A204.1 (cell line): Measurements from ENCODE around the gene BAZ1A.
"Not testable (repeated sequence)": the region's sequence is repeated elsewhere in the genome, so short reads cannot be mapped to it uniquely, and the experiment has no call there.

Experiments used
- FAIRE-seq: peaks from 2 replicates; lab custom pipeline; 2012; peaks lifted over from hg19 to GRCh38; lab: Jason Lieb, UNC

The BAZ1A gene

DNA sequence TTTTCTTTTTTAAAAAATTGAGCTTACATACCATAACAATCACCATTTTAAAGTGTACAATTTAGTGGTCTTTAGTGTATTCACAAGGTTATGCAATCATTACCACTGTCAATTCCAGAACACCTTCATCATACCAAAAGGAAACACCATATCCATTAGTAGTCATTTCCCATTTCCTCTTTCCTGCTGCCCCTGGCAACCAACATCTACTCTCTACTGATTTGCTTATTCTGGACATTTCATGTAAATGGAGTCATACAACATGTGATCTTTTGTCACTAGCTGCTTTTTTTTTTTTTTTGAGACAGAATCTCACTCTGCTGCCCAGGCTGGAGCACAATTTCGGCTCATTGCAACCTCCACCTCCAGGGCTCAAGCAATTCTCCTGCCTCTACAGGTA is 93.9 kb downstream of the BAZ1A start:
- FAIRE-seq: no peak

DNA sequence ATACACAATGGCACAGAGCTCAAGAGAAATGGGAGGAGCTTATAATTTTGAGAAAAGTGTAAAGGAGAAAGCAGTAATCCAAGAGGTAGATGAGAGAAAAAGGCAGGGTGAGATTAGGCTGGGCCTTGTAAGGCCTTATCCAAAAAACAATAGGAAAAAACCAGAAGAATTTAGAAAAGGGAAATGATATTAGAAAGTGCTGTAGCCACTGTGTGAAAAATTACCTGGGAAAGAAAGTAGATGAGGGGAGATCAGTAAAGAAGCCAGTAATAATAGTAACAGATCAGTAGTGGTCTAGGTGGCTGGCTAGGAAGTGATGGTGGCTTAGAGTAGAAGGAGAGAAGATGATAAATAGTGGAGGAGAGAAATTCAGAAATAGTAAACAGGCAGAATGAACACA is 94.5 kb downstream of the BAZ1A start:
- no peak for FAIRE-seq

DNA sequence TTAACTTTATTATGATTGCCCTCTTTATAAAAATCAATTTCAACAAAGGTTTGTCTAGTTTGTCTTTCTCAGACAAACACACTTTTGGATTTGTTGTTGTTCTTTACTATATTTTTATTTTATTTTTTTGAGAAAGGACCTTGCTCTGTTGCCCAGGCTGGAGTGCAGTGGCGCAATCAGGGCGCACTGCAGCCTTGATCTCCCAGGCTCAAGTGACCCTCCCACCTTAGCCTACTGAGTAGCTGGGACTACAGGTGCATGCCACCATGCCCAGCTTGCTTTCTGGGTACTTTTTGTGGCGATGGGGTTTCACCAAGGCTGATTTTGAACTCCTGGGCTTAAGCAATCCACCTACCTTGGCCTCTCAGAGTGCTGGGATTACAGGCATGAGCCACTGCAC is 96.4 kb downstream of the BAZ1A start:
- no peak for FAIRE-seq

DNA sequence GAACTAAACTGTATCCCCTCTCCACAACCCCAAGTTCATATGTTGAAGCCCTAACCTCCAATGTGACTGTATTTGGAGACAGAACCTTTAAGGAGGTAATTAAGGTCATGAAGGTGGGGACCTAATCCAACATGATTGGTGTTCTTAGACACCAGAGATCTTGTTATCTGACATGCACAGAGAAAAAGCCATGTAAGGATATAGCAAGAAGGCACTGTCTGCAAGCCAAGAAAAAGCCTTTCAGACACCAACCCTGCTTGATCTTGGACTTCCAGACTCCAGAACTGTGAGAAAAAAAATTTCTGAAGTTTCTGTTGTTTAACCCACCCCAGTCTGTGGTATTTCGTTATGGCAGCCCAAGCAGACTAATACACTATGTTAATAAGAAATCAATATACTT is 98.5 kb downstream of the BAZ1A start:
- FAIRE-seq: no peak

DNA sequence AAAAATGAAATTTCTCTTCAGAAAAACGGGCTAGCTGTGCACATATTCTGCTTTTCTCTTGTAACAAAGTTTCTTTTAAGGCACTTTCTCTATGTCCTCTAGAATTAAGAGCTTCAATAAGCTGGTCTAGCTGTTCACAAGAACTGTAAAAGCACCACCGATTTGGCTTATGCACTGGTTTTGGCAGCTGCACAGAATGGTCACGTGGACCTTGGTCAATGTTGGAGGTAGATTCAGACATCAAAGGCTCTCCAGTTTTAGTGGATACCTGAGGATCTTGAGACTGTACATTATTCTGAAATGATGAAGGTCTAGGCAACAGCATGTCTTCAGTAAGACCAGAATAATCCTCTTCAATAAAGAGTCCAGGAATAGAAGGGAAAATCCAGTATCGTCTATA is 99.2 kb downstream of the BAZ1A start:
- no peak for FAIRE-seq

DNA sequence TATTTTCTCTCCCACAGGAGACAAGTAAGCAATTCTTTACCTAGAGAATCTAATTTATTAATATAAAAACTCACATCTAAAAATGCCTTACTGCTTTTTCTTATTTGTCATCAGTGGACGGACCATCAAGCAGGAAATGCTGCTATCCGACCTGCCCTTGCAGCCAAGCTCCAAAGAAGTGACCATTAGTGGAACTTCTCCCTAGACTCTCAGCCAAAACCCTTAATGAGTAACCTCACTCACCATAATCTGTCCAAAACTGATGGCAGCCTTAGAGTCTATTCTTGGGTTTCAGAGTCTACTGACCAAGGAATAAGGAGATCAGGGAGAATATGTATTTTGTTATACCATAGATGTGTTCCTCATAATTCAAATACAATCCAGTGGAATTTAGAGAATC is 99.8 kb downstream of the BAZ1A start:
- FAIRE-seq: no peak

DNA sequence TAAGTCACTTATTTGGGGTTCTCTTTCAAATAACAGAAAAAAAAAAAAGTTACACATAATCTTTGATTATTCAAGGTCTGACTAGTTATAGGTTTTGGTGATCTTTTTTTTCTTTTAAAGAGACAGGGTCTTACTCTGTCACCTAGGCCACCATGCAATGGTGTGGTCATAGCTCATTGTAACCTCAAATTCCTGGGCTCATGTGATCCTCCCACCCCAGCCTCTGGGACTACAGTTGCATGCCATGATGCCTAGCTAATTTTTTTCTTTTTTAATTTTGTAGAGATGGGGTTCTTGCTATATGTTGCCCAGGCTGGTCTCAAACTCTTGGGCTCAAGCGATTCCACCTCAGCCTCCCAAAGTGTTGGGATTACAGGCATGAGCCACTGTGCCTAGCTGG is 104.3 kb downstream of the BAZ1A start:
- FAIRE-seq: no peak

DNA sequence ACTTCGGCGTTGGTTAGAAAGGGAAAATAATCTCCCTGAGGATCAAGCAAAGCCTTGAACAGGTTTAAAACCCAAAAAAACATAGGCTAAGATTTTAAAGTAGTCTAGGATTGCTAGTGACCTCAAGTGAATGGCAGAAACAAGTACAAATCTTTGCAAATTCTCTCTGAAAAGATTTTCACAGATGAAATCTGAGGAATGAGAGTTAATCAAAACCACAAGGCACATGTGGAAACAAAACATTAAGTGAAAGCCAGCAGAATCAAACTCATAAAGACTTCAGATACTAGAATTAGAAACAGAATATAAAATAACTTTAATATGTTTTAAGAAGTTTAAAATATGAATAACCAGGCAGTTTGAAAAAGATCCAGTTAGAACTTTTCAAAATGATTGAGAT is 108.6 kb downstream of the BAZ1A start:
- no peak for FAIRE-seq

DNA sequence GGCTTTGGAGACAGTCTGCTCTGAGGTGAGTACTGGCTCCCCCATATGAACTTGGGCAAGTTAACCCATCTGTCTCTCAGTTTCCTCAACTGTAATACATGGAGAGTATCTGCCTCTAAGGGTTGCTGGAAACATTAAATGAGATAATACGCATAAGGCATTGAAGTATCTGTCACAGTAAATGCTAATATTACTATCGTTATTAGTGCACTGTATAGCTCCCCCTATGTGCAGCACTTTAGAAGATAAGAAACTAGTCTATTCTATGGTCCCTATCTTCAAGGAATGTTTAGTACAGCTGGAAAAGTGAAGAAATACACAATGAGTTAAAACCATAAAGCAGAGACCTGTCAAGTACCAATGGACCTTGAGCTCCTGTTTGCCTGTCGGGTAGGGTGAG is 109.1 kb downstream of the BAZ1A start:
- FAIRE-seq: no peak

DNA sequence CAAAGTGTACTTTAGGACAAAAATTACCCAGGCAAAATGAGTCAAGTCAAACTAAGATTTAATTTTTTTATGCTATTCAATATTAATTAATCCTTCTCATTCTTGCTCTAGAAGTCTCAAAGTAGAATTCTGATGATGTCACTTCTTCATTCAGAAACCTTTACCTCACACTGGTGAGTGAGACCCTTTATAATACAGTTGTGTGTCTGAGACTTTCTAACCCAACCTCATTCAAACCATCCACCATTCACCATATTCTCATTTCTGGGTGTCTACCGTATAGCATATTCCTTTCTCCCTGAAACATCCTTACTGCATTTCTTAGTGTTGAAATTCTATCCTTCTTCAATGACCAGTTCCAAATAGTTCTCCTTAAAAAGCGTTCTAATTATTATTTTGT is 119.9 kb downstream of the BAZ1A start:
- FAIRE-seq: no peak

DNA sequence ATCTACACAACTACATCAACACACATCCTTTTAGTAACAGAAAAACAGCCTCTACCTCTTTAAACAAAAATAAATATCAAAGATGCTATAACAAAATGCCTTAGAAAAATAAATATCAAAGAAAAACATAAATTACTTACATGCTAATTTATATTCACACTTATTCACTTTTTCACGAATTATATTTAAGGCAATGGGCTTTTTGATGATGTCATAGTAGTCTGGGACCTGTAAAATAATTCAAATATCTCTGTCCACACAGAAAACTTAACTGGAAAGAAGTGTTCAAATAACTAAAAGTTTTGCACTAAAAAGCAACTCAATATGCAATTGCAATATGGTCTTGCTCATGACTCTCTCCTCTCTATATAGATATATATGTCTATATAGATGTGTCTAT is 120.5 kb downstream of the BAZ1A start:
- FAIRE-seq: peak; percentile 46

DNA sequence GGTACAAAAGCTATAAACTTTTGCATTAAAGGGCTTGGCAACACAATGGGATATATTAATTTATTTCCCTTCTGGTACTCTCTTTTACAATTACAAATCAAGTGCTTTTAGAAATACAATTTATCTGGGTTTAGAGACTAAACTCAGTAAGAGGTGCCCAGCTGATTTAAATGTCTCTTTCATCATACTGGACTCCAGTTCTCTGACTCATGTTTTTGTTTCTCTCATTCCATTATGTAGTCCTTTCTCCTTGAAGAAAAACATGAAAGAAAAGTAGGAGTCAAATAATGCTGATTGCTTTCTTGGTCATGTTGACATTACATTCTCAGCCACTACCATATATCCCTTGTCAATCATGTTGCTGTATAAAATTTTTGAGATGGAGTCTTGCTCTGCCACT is 124.5 kb downstream of the BAZ1A start:
- no peak for FAIRE-seq

DNA sequence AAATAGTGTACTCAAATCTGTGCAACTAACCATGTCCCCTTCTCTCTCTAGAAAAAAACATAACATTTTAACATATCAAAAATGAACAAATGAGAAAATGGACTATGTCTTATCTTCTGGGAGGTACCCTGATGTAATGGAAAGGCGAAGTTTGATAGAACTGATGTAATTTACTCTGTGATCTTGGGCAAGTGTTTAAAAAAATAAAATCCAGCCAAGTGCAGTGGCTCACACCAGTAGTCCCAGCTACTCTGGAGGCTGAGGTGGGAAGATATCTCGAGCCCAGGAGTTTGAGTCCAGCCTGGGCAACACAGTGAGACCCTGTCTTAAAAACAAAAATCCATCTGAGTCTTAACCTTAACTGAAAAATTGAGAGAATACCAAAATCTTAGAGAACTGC is 124.9 kb downstream of the BAZ1A start:
- FAIRE-seq: no peak

DNA sequence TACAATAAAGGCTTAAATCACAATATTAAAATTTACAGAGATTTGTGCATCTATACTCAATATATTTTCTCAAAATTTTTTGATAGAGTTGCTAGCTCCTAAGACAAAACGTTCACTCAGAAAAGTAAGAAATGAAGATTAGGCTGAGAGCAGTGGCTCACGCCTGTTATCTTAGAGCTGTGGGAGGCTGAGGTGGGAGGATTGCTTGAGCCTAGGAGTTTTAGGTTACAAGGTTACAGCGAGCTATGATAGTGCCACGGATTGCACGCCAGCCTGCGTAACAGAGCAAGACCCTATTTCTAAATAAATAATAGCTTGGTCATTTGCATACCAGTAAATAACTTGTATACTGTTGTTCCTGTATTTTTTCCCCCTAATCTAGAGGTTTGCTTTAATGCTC is 125.8 kb downstream of the BAZ1A start:
- FAIRE-seq: no peak

DNA sequence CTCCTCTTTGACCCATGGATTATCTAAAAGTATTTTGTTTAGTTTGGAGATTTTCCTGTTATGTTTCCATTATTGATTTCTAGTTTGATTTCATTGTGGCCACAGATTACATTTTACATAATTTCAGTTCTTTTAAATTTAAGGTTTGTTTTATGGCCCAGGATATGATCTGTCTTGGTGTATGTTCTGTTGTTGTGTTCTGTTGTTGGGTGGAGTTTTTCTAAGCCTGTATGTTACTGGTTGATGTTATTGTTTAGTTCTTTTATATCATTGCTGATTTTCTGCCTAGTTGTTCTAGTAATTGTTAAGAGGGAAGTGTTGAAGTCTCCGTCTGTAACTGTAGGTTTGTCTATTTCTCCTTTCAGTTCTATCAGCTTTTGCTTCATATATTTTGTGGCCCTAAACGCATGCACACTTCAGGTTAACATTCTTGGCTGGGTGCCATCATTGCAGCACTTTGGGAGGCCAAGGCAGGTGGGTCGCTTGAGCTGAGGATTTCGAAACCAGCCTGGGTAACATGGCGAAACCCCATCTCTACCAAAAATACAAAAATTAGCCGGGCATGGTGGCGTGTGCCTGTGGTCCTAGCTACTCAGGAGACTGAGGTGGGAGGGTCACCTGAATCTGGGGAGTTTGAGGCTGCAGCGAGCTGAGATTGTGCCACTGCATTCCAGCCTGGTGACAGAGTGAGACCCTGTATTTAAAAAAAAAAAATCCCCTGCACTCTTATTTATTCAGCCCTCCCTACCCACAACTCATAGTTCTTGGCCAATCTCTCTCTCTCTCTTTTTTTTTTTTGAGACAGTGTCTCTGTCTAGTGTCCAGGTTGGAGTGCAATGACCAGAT is 132.7 kb downstream of the BAZ1A start:
- FAIRE-seq: no peak

DNA sequence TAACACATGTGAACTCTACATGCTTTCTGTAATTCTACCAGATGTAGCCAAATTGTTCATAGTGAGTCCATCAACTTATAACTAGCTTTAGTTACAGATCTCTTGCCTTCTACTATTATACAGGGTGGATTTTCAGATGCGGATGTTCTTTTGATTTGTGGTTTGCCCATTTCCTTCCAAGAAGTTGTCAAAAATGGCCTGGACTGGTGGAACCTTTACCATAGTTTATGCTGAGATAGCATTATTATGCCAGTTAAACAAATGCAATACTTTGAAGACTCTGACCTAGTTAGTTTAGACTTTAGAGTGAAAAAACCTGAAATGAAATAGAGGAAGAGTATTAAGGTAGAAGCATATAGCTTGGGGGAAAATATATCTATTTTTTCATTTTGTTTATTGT is 133.3 kb downstream of the BAZ1A start:
- no peak for FAIRE-seq

DNA sequence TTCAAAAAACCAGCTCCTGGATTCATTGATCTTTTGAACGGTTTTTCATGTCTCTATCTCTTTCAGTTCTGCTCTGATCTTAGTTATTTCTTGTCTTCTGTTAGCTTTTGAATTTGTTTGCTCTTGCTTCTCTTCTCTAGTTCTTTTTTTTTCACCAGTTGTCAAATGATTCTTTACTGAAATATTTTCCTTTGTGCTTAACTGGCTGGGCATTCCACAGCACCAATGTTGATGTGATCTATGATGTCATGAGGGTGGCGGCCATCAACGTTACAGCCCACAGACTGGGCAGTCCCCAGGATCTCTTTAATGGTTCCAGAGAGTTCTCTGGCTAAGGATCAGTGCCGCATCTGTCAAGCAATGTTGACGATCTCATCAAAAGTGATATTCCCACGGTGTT is 135.0 kb downstream of the BAZ1A start:
- not testable (repeated sequence) for FAIRE-seq

DNA sequence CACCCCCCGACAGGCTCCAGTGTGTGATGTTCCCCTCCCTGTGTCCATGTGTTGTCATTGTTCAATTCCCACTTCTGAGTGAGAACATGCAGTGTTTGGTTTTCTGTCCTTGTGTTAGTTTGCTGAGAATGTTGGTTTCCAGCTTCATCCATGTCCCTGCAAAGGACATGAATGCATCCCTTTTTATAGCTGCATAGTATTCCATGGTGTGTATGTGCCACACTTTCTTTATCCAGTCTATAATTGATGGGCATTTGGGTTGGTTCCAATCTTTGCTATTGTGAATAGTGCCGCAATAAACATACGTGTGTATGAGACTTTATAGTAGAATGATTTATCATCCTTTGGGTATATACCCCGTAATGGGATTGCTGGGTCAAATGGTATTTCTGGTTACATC is 138.1 kb downstream of the BAZ1A start:
- not testable (repeated sequence) for FAIRE-seq

DNA sequence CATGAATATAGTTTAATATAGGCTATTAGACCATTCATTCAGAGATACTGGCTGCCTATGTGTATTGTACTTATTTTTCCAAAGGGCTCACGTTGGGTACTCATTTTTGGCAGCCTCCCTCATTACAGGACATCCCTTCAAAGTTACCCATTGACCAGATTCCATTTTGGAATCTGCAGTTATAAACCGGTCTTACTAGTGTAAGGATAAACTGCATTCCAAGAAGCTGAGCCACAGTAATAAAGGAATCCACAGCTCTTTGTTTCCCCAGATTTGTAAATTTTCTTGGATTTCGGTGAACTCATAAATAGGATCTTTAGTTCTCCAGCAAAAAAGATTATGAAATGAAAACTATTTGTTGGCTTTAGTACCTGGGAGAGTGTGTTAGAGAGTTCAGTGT is 141.9 kb downstream of the BAZ1A start:
- FAIRE-seq: no peak

DNA sequence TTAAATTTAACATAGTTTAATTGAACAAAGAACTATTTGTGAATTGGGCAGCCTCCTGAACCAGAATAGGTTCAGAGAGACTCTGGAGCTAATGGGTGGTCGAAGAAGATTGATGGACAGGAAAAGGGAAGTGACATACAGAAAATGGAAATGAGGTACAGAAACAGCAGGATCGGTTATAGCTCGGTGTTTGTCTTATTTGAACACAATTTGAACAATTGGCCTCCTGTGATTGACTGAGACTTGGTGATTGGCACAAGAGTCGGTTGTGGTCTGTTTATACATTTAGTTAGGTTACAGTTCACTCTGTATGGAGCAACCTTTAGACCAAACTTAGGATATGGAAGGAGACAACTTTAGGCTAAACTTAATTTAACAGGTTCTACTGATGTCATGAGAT is 142.4 kb downstream of the BAZ1A start:
- no peak for FAIRE-seq

DNA sequence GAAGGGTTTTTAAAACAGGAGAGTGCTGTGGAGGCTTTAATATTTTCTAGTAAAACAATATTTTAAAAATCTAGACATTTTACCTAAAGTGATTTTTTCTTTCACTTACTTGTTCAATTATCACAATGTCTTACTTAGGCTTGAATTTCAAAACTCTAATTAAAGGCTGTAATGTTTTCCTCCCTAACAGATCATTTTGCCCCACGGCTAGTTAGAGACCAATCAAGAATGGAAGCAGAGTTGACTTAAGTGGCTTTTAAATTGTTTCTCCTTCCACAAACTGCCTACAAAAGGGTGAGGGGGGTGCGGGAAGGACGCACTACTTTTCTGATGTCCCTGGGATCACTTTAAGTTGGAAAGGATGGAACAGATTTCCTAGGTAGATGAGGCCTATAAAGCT is 151.3 kb downstream of the BAZ1A start:
- no peak for FAIRE-seq

DNA sequence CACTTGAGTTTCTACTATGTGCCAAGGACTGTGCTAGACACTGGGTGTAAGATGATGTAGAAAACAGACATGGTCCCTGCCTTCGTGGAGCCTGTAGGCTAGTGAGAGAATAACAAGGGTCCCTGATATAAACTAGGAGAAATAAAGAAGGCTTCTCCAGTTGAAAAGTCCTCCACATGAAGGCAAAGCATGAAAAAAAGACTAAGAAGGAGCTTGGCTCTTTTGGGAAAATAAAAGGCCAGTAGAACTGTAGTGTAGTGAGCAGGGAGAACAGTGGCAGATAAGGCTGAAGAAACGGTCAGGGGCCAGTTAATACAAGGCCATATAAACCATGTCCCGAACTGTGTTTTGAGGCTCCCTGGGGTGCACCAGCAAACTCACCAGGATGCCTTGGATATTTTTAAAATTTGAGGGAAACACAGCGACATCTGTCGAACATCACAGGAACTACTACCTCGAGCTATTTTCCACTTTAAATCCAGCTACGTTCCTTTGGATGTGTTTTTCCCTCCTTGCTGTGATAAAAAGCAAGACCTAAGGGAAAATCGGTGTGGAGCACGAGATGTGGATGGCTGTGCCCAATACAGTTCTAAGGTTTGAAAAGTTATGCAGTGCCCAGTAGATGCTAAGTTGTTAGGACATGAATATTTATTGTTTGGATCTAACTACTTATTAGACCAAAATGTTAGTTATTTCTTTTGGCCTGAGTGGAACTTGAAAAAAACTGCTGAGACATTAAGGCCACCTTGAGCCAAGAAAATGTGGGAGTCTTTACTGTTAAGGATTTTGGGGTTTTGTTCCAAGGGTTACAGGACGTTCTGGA is 152.2 kb downstream of the BAZ1A start:
- peak; percentile 91 for FAIRE-seq

DNA sequence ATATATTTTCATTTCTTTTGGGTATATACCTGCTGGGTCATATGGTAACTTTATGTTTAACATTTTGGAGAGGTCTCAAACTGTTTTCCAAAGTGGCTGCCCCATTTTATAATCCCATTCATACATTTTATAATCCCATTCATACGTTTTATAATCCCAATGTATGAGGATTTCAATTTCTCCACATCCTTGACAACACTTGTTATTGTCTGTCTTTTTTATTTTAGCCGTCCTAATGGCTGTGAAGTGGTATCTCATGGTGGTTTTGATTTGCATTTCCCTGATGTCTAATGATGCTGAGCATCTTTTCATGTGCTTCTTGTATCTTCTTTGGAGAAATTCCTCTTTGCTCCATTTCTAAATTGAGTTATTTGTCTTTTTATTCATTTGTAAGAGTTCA is 154.0 kb downstream of the BAZ1A start:
- no peak for FAIRE-seq
